GM12878 (cell line): ENCODE results near the gene PGK1. TPM values are rescaled to one million over a fixed set of nuclear protein-coding genes. Genes with fewer than 3 reads are reported as not detected.
A peak's percentile ranks its signal among the peaks of the same experiment; 100 is the strongest.

ENCODE experiments used
- EED ChIP-seq: sonication (generic); IDR thresholded peaks from 2 replicates; pipeline ENCODE4 v1.6.1; 2016; ENCODE audit warnings: antibody characterized with exemption, low read depth
- GABPA ChIP-seq: IDR thresholded peaks from 2 replicates; pipeline ENCODE4 v1.6.1; 2014; ENCODE audit warnings: antibody characterized with exemption, low read depth, mild to moderate bottlenecking, inconsistent platforms
- GATAD2B ChIP-seq: fragments of 450-650 bp; conservative IDR thresholded peaks from 2 replicates; pipeline ENCODE4 v1.6.1; 2017; ENCODE audit warnings: low read depth, mild to moderate bottlenecking, moderate library complexity
- KDM1A ChIP-seq: fragments of 200-600 bp; sonication (generic); IDR thresholded peaks from 2 replicates; pipeline ENCODE4 v1.6.1; 2016; ENCODE audit warnings: borderline replicate concordance
- MEF2B ChIP-seq: fragments of 450-650 bp; IDR thresholded peaks from 2 replicates; pipeline ENCODE4 v1.6.1; 2018; ENCODE audit warnings: mild to moderate bottlenecking, moderate library complexity; ENCODE audit not compliant: partially characterized antibody, poor library complexity, severe bottlenecking
- MTA2 ChIP-seq: fragments of 450-650 bp; IDR thresholded peaks from 2 replicates; pipeline ENCODE4 v1.6.1; 2016; ENCODE audit warnings: low read depth, mild to moderate bottlenecking, moderate library complexity
- MYC ChIP-seq: IDR thresholded peaks from 2 replicates; pipeline ENCODE4 v1.6.1; 2011; ENCODE audit warnings: mild to moderate bottlenecking, low read length, moderate library complexity, inconsistent platforms; ENCODE audit not compliant: insufficient read depth, insufficient replicate concordance, insufficient read length, severe bottlenecking
- NFXL1 ChIP-seq: fragments of 450-650 bp; IDR thresholded peaks from 2 replicates; pipeline ENCODE4 v1.6.1; 2017; ENCODE audit warnings: antibody characterized with exemption, mild to moderate bottlenecking, borderline replicate concordance
- POU2F2 ChIP-seq: IDR thresholded peaks from 3 replicates; pipeline ENCODE4 v1.6.1; 2011; ENCODE audit warnings: low read depth, mild to moderate bottlenecking, low read length, borderline replicate concordance
- RAD21 ChIP-seq: IDR thresholded peaks from 2 replicates; pipeline ENCODE4 v1.6.1; 2011; ENCODE audit warnings: mild to moderate bottlenecking, low read depth, low read length, moderate library complexity; ENCODE audit not compliant: insufficient read depth
- RBBP5 ChIP-seq: fragments of 200-600 bp; sonication (generic); conservative IDR thresholded peaks from 2 replicates; pipeline ENCODE4 v1.6.1; 2016
- RELA ChIP-seq: fragments of 450-650 bp; IDR thresholded peaks from 2 replicates; pipeline ENCODE4 v1.8.0; 2014; ENCODE audit warnings: borderline replicate concordance; ENCODE audit not compliant: partially characterized antibody
- RUNX3 ChIP-seq: IDR thresholded peaks from 2 replicates; pipeline ENCODE4 v1.6.1; 2012; ENCODE audit warnings: low read length, inconsistent platforms
- SPI1 ChIP-seq: IDR thresholded peaks from 2 replicates; pipeline ENCODE4 v1.6.1; 2011; ENCODE audit warnings: low read depth, mild to moderate bottlenecking, low read length, moderate library complexity, borderline replicate concordance; ENCODE audit not compliant: insufficient read depth
- SREBF1 ChIP-seq: IDR thresholded peaks from 2 replicates; pipeline ENCODE4 v1.6.1; 2012; ENCODE audit warnings: mild to moderate bottlenecking, low read length
- TAF1 ChIP-seq: IDR thresholded peaks from 2 replicates; pipeline ENCODE4 v1.6.1; 2011; ENCODE audit warnings: mild to moderate bottlenecking, low read depth, low read length, borderline replicate concordance
- TBL1XR1 ChIP-seq: IDR thresholded peaks from 2 replicates; pipeline ENCODE4 v1.6.1; 2012; ENCODE audit warnings: low read depth, low read length, improper control_type of control experiment
- WRNIP1 ChIP-seq: IDR thresholded peaks from 2 replicates; pipeline ENCODE4 v1.6.1; 2011; ENCODE audit warnings: low read depth, low read length, improper control_type of control experiment, borderline replicate concordance
- YBX1 ChIP-seq: fragments of 450-650 bp; IDR thresholded peaks from 2 replicates; pipeline ENCODE4 v1.6.1; 2016; ENCODE audit warnings: antibody characterized with exemption
- ZBED1 ChIP-seq: IDR thresholded peaks from 2 replicates; pipeline ENCODE4 v1.6.1; 2016; ENCODE audit warnings: borderline replicate concordance
- polyA plus RNA-seq, 11 experiments: library from polyadenylated mRNA; depleted of rRNA in 4 of 11; unstranded in 6 of 11; stranded (reverse) in 5 of 11; fragments of >200 nt; fragmentation: Nextera tagmentation in 4 of 11; fragmentation: Illumina TruSeq in 1 of 11; extraction: Ambion mirVana in 4 of 11; extraction: Trizol in 1 of 11; gene quantifications; 1 replicate in 1 of 11; 2 replicates in 10 of 11; pipeline versions ENCODE4 v1.2.1 to v1.2.3, GENCODE V29; 2011 to 2016; ENCODE audit warnings: inconsistent platforms in 2 of 11, missing spikeins in 2 of 11, low read depth in 1 of 11
- total RNA-seq, 4 experiments: library from RNA; depleted of rRNA in 3 of 4; stranded (reverse); fragments of >200 nt in 3 of 4; fragmentation: Illumina TruSeq in 1 of 4; extraction: Trizol in 1 of 4; gene quantifications; 2 replicates each; pipeline versions ENCODE4 v1.2.1 to v1.2.3, GENCODE V29; 2013 to 2021
- TF ChIP-seq, protein P1 (sequence below): fragments of 450-650 bp; IDR thresholded peaks from 2 replicates; pipeline ENCODE4 v1.6.1; 2017; ENCODE audit warnings: low read depth, mild to moderate bottlenecking, moderate library complexity
- TF ChIP-seq, protein P2 (sequence below): fragments of 450-650 bp; IDR thresholded peaks from 2 replicates; pipeline ENCODE4 v1.6.1; 2017; ENCODE audit warnings: mild to moderate bottlenecking, moderate library complexity
- TF ChIP-seq, protein P3 (sequence below): IDR thresholded peaks from 2 replicates; pipeline ENCODE4 v1.6.1; 2012; ENCODE audit warnings: low read depth, low read length, improper control_type of control experiment
- TF ChIP-seq, protein P4 (sequence below): fragments of 450-650 bp; conservative IDR thresholded peaks from 2 replicates; pipeline ENCODE4 v1.6.1; 2017; ENCODE audit warnings: mild to moderate bottlenecking, moderate library complexity

Gene PGK1
- total and polyA plus RNA-seq, 10 of the 15 experiments (the other 5 are each of a cell fraction or from before 2014, with no cell fraction given), result 370 to 1,825 (median 629) TPM

DNA sequence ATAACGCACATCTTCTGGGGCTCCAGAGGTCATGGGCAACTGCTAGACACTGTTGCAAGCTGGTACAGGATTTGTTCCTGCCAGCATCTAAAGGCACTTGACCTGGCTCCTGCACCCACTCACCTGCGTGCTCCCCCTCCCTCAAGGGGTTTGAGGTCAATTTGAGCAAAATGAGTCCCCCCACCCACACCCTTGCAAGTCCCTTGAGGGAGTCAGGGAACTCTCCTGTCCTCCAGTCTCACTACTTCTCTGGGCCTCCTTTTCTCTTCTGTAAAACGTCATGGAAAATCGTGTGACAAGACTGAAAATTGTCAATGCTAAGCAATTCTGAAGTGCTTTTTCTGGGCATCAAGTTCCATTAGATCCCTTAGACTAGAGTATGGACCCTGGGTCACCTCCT, 39.9 kb upstream of the PGK1 start (continued):
- TF ChIP-seq, protein P1, sequence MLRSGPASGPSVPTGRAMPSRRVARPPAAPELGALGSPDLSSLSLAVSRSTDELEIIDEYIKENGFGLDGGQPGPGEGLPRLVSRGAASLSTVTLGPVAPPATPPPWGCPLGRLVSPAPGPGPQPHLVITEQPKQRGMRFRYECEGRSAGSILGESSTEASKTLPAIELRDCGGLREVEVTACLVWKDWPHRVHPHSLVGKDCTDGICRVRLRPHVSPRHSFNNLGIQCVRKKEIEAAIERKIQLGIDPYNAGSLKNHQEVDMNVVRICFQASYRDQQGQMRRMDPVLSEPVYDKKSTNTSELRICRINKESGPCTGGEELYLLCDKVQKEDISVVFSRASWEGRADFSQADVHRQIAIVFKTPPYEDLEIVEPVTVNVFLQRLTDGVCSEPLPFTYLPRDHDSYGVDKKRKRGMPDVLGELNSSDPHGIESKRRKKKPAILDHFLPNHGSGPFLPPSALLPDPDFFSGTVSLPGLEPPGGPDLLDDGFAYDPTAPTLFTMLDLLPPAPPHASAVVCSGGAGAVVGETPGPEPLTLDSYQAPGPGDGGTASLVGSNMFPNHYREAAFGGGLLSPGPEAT, result no peak
- TF ChIP-seq POU2F2 (peak; percentile 43; the same call in 1 of the 3 replicates), MTA2 (no peak; the same call in 1 of the 2 replicates), SPI1 (no peak), TBL1XR1 (no peak), RELA (no peak), RUNX3 (peak; percentile 50; the same call in 1 of the 2 replicates), WRNIP1 (no peak), YBX1 (no peak), SREBF1 (no peak), NFXL1 (no peak), RAD21 (no peak), MEF2B (peak; percentile 79), GABPA (no peak), ZBED1 (no peak), GATAD2B (no peak), EED (no peak), MYC (no peak), RBBP5 (no peak), KDM1A (no peak), TAF1 (no peak)
- TF ChIP-seq, protein P2, sequence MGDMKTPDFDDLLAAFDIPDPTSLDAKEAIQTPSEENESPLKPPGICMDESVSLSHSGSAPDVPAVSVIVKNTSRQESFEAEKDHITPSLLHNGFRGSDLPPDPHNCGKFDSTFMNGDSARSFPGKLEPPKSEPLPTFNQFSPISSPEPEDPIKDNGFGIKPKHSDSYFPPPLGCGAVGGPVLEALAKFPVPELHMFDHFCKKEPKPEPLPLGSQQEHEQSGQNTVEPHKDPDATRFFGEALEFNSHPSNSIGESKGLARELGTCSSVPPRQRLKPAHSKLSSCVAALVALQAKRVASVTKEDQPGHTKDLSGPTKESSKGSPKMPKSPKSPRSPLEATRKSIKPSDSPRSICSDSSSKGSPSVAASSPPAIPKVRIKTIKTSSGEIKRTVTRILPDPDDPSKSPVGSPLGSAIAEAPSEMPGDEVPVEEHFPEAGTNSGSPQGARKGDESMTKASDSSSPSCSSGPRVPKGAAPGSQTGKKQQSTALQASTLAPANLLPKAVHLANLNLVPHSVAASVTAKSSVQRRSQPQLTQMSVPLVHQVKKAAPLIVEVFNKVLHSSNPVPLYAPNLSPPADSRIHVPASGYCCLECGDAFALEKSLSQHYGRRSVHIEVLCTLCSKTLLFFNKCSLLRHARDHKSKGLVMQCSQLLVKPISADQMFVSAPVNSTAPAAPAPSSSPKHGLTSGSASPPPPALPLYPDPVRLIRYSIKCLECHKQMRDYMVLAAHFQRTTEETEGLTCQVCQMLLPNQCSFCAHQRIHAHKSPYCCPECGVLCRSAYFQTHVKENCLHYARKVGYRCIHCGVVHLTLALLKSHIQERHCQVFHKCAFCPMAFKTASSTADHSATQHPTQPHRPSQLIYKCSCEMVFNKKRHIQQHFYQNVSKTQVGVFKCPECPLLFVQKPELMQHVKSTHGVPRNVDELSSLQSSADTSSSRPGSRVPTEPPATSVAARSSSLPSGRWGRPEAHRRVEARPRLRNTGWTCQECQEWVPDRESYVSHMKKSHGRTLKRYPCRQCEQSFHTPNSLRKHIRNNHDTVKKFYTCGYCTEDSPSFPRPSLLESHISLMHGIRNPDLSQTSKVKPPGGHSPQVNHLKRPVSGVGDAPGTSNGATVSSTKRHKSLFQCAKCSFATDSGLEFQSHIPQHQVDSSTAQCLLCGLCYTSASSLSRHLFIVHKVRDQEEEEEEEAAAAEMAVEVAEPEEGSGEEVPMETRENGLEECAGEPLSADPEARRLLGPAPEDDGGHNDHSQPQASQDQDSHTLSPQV, result no peak
- TF ChIP-seq, protein P3, sequence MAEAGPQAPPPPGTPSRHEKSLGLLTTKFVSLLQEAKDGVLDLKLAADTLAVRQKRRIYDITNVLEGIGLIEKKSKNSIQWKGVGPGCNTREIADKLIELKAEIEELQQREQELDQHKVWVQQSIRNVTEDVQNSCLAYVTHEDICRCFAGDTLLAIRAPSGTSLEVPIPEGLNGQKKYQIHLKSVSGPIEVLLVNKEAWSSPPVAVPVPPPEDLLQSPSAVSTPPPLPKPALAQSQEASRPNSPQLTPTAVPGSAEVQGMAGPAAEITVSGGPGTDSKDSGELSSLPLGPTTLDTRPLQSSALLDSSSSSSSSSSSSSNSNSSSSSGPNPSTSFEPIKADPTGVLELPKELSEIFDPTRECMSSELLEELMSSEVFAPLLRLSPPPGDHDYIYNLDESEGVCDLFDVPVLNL, result no peak
- TF ChIP-seq, protein P4, sequence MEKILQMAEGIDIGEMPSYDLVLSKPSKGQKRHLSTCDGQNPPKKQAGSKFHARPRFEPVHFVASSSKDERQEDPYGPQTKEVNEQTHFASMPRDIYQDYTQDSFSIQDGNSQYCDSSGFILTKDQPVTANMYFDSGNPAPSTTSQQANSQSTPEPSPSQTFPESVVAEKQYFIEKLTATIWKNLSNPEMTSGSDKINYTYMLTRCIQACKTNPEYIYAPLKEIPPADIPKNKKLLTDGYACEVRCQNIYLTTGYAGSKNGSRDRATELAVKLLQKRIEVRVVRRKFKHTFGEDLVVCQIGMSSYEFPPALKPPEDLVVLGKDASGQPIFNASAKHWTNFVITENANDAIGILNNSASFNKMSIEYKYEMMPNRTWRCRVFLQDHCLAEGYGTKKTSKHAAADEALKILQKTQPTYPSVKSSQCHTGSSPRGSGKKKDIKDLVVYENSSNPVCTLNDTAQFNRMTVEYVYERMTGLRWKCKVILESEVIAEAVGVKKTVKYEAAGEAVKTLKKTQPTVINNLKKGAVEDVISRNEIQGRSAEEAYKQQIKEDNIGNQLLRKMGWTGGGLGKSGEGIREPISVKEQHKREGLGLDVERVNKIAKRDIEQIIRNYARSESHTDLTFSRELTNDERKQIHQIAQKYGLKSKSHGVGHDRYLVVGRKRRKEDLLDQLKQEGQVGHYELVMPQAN, result no peak
